ENCODE data around the gene TBX18.

DNA sequence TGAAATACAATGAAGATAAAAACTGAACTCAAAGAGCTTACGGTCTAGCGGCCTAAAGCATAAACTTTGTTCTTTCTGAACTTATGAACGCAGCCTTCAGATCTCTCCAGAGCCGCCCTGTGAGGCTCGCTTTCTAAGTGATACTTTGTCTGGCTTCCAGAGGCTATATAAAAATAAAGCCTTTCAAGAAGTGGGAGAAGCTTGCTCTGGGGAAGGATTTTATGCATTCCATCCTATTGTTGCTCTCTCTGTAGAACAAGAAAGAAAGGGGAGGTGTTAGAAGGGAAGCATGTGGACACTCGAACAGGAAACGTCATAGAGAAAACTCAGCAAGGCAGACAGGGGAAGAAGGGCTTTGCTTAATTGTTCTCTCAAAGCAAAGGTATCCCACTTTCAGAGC lies 77.0 kb downstream of the TBX18 start:
- no peak for TF ChIP-seq CTCF (IDR thresholded peaks at IDR 0.05)
- TF ChIP-seq POLR2A (IDR thresholded peaks at IDR 0.05), result no peak

Measured in breast epithelium (tissue), 3 donors.